Measurements from ENCODE around the gene AUTS2. TPM values are rescaled to one million over a fixed set of nuclear protein-coding genes. Genes with fewer than 3 reads are reported as not detected.

AUTS2 gene
- total and polyA plus RNA-seq, 11 donors: 3.4 to 14.0 (median 7.3) TPM

GRCh38 chr7:70586822-70587221, 988.5 kb downstream of the AUTS2 start:
- intact Hi-C loops (cut with DNase I): no loop called here
- TF ChIP-seq, protein P1, sequence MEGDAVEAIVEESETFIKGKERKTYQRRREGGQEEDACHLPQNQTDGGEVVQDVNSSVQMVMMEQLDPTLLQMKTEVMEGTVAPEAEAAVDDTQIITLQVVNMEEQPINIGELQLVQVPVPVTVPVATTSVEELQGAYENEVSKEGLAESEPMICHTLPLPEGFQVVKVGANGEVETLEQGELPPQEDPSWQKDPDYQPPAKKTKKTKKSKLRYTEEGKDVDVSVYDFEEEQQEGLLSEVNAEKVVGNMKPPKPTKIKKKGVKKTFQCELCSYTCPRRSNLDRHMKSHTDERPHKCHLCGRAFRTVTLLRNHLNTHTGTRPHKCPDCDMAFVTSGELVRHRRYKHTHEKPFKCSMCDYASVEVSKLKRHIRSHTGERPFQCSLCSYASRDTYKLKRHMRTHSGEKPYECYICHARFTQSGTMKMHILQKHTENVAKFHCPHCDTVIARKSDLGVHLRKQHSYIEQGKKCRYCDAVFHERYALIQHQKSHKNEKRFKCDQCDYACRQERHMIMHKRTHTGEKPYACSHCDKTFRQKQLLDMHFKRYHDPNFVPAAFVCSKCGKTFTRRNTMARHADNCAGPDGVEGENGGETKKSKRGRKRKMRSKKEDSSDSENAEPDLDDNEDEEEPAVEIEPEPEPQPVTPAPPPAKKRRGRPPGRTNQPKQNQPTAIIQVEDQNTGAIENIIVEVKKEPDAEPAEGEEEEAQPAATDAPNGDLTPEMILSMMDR (IDR thresholded peaks at IDR 0.05): no peak
- no peak for TF ChIP-seq POLR2A (IDR thresholded peaks at IDR 0.05)
- Histone ChIP-seq H3K4me1 (no peaks in the 10 kb centered on the region), H3K4me3 (no peak overlapping the region), H3K27me3 (no peaks in the 10 kb centered on the region), H3K36me3 (no peaks in the 10 kb centered on the region), H3K9me3 (no peaks in the 10 kb centered on the region), H3K27ac (no peak overlapping the region)
- WGBS, 4 donors: 95 to 100% (median 100%) methylated on average over 1 of the region's 1 CpG
- ATAC-seq (no peak), DNase-seq (no peak)

- H3K27ac ChIP-seq: no peak overlapping the region
- ATAC-seq (no peak), DNase-seq (no peak)
- H3K27me3 ChIP-seq: no peaks in the 10 kb centered on the region
- intact Hi-C loops (cut with DNase I): no loop called here
- H3K4me3 ChIP-seq: no peak overlapping the region
- TF ChIP-seq, protein P1 (IDR thresholded peaks at IDR 0.05): no peak
- TF ChIP-seq POLR2A (IDR thresholded peaks at IDR 0.05): no peak
- no peaks in the 10 kb centered on the region for H3K4me1 ChIP-seq
- no peaks in the 10 kb centered on the region for H3K9me3 ChIP-seq
- no peaks in the 10 kb centered on the region for H3K36me3 ChIP-seq
- 71 to 98% (median 85%) methylated on average over 4 of the region's 4 CpGs for WGBS, 4 donors
Measured at GRCh38 chr7:70587739-70588138, 989.5 kb downstream of the AUTS2 start.

- intact Hi-C loops (cut with DNase I): no loop called here
- no peak for TF ChIP-seq POLR2A (IDR thresholded peaks at IDR 0.05)
- TF ChIP-seq, protein P1 (IDR thresholded peaks at IDR 0.05): no peak
- WGBS, 4 donors: 91 to 96% (median 94%) methylated on average over 10 of the region's 10 CpGs
Measured at GRCh38 chr7:70588191-70588921, 990.1 kb downstream of the AUTS2 start.

DNA sequence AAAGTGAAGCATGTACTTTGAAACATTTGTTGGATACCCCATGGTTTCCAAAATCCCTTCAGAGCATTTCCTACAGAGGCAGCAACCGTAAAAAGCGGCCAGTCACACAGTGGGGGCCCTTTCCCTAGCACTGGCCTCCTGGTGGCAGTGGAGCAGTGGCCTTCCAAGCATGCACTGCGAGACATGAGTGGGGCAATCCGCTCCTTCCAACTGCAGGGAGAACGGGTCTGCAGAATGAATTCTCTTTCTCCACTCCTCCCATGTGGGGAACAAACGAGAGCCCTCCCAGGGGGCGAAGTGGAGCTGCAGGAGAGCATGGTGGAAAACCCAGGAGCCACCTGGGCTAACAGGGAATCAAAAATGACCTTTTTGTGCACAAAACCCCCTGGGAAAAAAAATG, 990.7 kb downstream of the AUTS2 start:
- no peaks in the 10 kb centered on the region for H3K9me3 ChIP-seq
- H3K27me3 ChIP-seq: no peaks in the 10 kb centered on the region
- TF ChIP-seq, protein P1 (IDR thresholded peaks at IDR 0.05): no peak
- TF ChIP-seq POLR2A (IDR thresholded peaks at IDR 0.05): no peak
- H3K4me3 ChIP-seq: no peak overlapping the region
- ATAC-seq (no peak), DNase-seq (no peak)
- 92 to 95% (median 93%) methylated on average over 6 to 7 of the region's 7 CpGs for WGBS, 4 donors
- no peaks in the 10 kb centered on the region for H3K4me1 ChIP-seq
- intact Hi-C loops (cut with DNase I): no loop called here
- no peak overlapping the region for H3K27ac ChIP-seq
- no peaks in the 10 kb centered on the region for H3K36me3 ChIP-seq

More at GRCh38 chr7:70588191-70588921, 990.1 kb downstream of the AUTS2 start:
- Histone ChIP-seq H3K36me3 (no peaks in the 10 kb centered on the region), H3K27ac (no peak overlapping the region), H3K4me3 (no peak overlapping the region), H3K4me1 (no peaks in the 10 kb centered on the region), H3K9me3 (no peaks in the 10 kb centered on the region), H3K27me3 (no peaks in the 10 kb centered on the region)
- no peak for ATAC-seq
- no peak for DNase-seq
